Gastrocnemius medialis (tissue), 4 donors: ENCODE measurements around the gene PDE9A.

ENCODE experiments used
- CTCF ChIP-seq, 5 experiments: fragments of 450-650 bp in 3 of 5; fragments of 200-600 bp in 2 of 5; sonication (generic) in 2 of 5; IDR thresholded peaks in 4 of 5; conservative IDR thresholded peaks in 1 of 5; 1 replicate in 4 of 5; 2 replicates in 1 of 5; pipeline ENCODE4 v1.5.1; 2016 to 2019; ENCODE audit warnings: antibody characterized with exemption in 5 of 5, mild to moderate bottlenecking in 3 of 5, moderate library complexity in 3 of 5
- POLR2A ChIP-seq, 2 donors: fragments of 450-650 bp; IDR thresholded peaks; one replicate each; pipeline ENCODE4 v1.6.1; 2017; ENCODE audit warnings: antibody characterized with exemption in 2 of 2, mild to moderate bottlenecking in 2 of 2, moderate library complexity in 2 of 2

GRCh38 chr21:42665026-42665425 lies 11.6 kb downstream of the PDE9A start:
- TF ChIP-seq CTCF (IDR thresholded peaks at IDR 0.05 in 4 of 5, conservative IDR thresholded peaks at IDR 0.05 in 1 of 5) (no peak), POLR2A (IDR thresholded peaks at IDR 0.05) (no peak)
